GM19238 (cell line): ENCODE data around the gene MAPRE3.

Experiments used
- DNase-seq: peaks from one replicate; pipeline ENCODE4 v3.0.0; 2011; ENCODE audit warnings: low spot score; ENCODE audit not compliant: insufficient read length

The MAPRE3 gene

GRCh38 chr2:27010139-27010538 is 39.7 kb downstream of the MAPRE3 start:
- no peak for DNase-seq

- no peak for DNase-seq
Measured at GRCh38 chr2:27013738-27014137, 43.3 kb downstream of the MAPRE3 start.

DNA sequence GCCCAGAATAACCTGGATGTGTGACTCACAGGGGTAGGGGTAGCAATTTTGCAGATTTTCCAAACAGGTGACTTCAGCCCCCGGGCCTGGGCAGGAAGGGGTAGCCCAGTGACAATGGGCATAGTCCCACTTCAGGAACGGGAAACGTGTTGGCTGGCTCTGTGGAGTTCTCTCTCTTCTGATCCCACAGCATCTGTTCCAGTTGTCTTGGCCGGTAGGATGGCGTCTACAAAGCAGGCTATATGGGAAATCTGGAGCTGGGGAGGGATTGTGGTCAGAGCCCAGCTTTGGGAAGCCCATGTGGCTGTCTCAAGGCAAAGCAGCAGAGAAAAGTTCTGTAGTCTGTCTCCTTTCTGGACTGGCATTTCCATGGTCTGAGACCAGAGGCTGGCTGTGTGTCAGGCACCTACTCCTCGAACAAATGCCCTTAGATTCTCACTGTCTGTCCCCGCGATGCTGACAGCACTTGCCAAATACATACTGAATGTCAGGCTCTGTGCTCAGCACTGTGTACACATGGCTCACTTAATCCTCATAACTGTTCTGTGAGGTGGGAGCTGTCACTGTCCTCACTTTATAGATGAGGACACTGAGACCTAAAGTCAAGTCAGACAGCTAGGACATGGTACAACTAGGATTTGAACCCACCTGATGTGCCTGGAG is 44.5 kb downstream of the MAPRE3 start:
- DNase-seq = no peak

GRCh38 chr2:27016801-27017325 is 46.4 kb downstream of the MAPRE3 start:
- DNase-seq = peak; percentile 46

DNA sequence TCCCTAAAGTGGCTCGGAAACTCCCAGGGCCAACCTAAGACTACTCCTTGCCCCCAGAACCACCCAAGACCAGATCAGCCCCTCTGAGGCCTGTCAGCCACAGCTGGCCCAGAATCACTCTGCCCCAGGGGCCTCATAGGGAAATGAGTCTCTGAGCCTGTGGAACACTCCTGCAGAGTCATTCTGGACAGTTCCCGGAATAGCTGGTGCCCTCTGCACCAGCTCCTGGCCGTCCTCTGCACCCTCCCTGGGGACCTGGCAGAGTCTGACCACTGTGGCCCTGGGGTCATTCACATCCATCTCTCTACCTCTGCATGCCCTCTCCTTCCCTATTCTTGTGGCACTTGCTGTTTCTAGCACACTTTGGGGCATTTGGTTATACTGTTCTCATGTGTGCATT is 47.7 kb downstream of the MAPRE3 start:
- no peak for DNase-seq

GRCh38 chr2:27019459-27019858 is 49.0 kb downstream of the MAPRE3 start:
- no peak for DNase-seq

GRCh38 chr2:27019931-27020855 is 49.8 kb downstream of the MAPRE3 start:
- DNase-seq = no peak

DNA sequence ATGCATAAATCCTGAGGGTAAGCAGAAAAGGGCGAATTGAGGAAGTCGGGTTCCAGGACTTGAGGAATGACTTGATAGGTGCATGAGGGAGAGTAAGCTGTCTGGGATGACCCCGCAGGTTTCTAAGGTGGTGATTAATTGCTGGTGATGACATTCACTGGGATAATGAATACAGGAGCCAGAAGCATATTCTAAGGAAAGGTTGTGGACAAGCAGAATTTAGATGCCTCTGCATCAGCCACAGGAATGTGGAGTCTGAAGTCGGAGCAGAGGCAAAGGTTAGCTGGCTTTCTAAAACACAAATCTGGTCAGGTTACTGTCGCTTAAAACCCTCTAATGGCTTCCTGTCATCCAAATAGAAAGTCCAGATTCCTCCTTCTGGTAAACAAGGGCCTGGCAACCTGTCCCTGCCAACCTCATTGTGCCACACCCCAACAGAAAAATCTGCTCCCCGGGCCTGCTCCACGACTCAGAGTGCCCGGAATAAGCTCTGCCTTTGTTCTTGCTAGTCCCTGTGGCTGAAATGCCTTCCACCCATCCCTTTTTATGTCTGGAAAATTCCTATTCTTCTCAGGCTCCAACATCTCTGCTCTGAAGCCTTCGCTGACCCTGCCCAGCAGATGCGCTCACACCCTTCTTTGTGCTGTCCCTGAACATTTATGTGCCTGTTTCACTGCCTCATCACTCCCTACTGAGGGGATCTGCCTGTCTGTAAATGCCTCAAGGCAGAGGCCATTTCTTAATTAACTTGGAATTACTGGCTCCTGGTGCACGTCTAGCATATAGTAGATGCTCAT is 51.0 kb downstream of the MAPRE3 start:
- no peak for DNase-seq

DNA sequence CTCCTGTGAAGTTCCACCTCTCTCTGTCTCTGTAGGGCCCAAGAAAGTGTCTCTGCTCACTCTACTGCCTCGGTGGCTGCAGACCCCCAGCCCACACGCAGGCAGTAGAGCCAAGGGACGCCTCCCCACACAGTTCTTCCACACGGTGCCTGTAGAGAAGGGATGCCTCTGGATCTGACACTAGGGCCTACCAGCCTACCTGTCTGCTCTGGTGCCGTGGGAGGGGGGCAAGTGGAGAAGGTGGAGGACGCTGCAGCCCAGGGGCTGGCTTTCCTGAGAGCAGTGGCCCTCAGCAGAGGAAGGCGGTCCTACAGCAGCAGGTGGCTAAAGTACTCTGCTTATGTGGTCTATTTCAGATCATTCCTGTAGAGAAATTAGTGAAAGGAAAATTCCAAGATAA is 53.3 kb downstream of the MAPRE3 start:
- no peak for DNase-seq

- DNase-seq = no peak
Measured at GRCh38 chr2:27024188-27024587, 53.8 kb downstream of the MAPRE3 start.

DNA sequence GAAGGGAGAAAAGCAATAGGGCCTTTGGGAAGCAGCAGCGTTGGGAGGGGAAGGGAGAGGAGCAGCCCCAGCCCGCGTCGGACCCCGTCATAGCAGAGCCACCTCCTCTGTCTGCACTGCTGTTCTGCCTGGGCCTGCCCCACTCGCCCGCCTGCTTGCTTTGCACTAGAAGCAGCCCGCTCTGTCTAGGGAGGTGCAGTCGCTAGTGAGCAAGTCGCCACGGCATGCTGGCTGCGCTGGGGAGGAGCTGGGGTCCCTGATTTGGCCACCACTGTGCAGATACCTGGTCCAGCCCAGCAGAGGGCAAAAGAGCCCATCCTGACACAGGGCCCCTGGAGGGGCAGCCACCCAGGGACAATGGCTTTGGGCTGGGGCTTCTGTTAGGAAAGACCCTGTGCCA is 54.4 kb downstream of the MAPRE3 start:
- DNase-seq = no peak

GRCh38 chr2:27025281-27025800 is 54.9 kb downstream of the MAPRE3 start:
- DNase-seq = no peak

GRCh38 chr2:27025861-27026851 is 55.7 kb downstream of the MAPRE3 start:
- DNase-seq = no peak

GRCh38 chr2:27027211-27027651 is 56.8 kb downstream of the MAPRE3 start:
- no peak for DNase-seq

DNA sequence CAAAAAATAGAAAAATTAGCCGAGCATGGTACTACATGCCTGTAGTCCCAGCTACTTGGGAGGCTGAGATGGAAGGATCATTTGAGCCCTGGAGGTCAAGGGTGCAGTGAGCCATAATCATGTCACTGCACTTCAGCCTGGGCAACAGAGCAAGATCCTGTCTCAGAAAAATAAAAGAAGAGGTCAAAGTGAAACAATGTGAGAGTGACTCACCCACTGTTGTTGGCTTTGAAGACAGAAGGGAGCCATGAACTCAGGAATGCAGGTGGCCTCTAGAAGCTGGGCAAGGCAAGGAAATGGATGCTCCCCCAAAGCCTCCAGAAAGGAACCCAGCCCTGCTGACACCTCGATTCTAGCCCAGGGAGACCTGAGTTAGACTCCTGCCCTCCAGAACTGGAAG is 58.6 kb downstream of the MAPRE3 start:
- no peak for DNase-seq

DNA sequence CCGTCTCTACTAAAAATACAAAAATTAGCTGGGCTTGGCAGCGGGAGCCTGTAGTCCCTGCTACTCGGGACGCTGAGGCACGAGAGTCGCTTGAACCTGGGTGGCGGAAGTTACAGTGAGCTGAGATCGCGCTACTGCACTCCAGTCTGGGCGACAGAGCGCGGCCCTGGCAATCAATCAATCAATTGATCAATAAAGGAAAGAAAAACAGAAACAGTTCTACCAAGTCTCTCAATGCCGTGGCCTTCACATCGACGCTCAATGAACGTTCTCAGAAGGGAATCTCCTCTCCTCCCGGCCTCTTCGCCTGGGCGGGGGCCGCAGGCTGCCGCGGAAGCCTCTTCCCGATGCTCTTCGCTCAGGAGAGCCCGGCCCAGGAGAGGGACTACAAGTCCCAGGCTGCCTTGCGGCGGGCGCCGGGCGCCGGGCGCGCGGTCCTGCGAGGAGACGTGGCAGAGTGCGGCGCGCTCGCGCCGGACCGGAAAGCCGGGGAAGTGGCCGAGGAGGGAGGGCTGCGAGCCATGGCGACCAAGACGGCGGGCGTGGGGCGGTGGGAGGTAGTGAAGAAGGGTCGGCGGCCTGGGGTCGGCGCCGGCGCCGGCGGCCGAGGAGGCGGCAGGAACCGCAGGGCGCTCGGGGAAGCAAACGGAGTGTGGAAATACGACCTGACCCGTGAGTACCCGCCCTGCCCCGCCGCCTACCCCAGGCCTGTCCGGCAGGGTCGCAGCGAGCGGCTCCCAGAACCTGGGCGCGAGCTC is 62.2 kb downstream of the MAPRE3 start, which contains the start of gene TMEM214:
Gene TMEM214 (plus strand): TSS at position 471 of the 758 bp plus-strand sequence. CDS start 51 bp downstream, at position 522.
- peak; percentile 97 for DNase-seq

DNA sequence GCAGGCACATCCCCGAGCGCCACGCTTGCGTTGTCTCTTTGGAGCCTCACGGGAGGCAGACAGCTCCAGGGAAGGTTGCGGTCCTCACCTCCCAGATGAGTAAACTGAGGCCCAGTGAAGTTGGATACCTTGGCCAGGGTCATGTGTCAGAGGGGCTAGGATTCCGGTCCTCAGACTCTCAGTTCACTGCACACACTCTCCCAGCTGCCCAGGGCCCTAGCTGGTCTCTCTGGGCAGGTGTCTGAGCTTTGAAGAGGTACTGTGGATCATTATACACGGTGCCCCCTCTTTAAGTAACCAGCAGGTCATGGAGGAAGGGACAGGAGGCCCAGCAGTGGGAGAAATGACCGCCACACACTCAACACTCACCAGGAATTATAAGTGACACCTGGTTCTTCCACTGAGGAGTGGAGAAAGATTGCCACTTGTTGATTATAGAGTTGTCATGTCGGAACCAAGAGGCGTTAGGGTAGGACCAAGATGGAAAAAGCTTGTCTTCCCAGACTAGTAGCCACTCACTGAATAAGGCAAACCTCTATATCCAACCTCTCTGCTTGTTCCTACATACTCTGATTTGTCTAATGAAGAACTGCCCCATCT is 62.9 kb downstream of the MAPRE3 start:
- no peak for DNase-seq

DNA sequence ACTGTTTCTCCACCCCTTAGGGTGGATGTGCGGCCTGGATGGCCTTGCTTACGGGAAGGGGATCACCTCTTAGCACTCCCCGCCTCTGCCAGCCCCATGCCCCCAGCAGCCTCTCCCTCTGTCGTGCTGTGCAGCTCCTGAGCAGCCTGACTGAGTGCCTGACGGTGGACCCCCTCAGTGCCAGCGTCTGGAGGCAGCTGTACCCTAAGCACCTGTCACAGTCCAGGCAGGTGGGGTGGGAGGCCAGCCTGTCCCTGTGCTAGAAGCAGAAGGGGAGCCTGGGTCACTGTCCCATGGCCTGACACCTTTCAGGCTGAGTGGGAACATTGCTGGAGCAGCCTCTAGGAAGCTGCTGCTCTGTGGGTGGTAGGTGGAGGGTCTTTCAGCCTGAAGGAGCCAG is 67.6 kb downstream of the MAPRE3 start:
- DNase-seq = no peak
